Suprapubic skin (tissue), 4 donors: ENCODE data around the gene DR1. TPM values are rescaled to one million over a fixed set of nuclear protein-coding genes. Genes with fewer than 3 reads are reported as not detected.

Source experiments
- DNase-seq, 2 donors: peaks; one replicate each; pipeline ENCODE4 v3.0.0-alpha.2; 2019; ENCODE audit warnings: low spot score in 2 of 2
- H3K27ac ChIP-seq: fragments of 200-600 bp; sonication (generic); one replicate; pipeline ENCODE4 v1.5.1; 2019
- H3K27me3 ChIP-seq: fragments of 200-600 bp; sonication (generic); one replicate; pipeline ENCODE4 v1.5.1; 2019
- H3K36me3 ChIP-seq: fragments of 200-600 bp; sonication (generic); one replicate; pipeline ENCODE4 v1.5.1; 2019
- H3K4me1 ChIP-seq: fragments of 200-600 bp; sonication (generic); one replicate; pipeline ENCODE4 v1.5.1; 2019
- H3K4me3 ChIP-seq: fragments of 200-600 bp; sonication (generic); one replicate; pipeline ENCODE4 v1.5.1; 2019; ENCODE audit warnings: mild to moderate bottlenecking
- H3K9me3 ChIP-seq: fragments of 200-600 bp; sonication (generic); one replicate; pipeline ENCODE4 v1.5.1; 2019
- EP300 ChIP-seq: sonication (generic); formaldehyde crosslinking; IDR thresholded peaks from one replicate; pipeline ENCODE4 v1.6.1; 2017; ENCODE audit warnings: antibody characterized with exemption
- POLR2A ChIP-seq, 2 donors: fragments of 450-650 bp; IDR thresholded peaks; one replicate each; pipeline ENCODE4 v1.6.1; 2017; ENCODE audit warnings: antibody characterized with exemption in 2 of 2, mild to moderate bottlenecking in 2 of 2, moderate library complexity in 2 of 2
- POLR2AphosphoS5 ChIP-seq, 3 donors: sonication (generic); formaldehyde crosslinking; IDR thresholded peaks; one replicate each; pipeline ENCODE4 v1.6.1; 2017; ENCODE audit warnings: antibody characterized with exemption in 3 of 3
- WGBS: methylation state at CpG from one replicate; pipeline ENCODE4 v1.1.5; 2018; 5-methylcytosine and 5-hydroxymethylcytosine counted together
- total RNA-seq, 4 donors: library from RNA; depleted of rRNA; stranded (reverse); fragments of >200 nt; gene quantifications; one replicate each; pipeline ENCODE4 v1.1.0, GENCODE V29; 2016
- TF ChIP-seq, protein P1 (sequence below), 2 donors: fragments of 200-600 bp in 1 of 2; fragments of 450-650 bp in 1 of 2; sonication (generic) in 1 of 2; IDR thresholded peaks; one replicate each; pipeline ENCODE4 v1.5.1; 2016 to 2019; ENCODE audit warnings: antibody characterized with exemption in 2 of 2, mild to moderate bottlenecking in 1 of 2, moderate library complexity in 1 of 2

DR1 gene
- total RNA-seq, 4 donors from 2014 or later: 47.8 to 60.2 (median 55.5) TPM

DNA sequence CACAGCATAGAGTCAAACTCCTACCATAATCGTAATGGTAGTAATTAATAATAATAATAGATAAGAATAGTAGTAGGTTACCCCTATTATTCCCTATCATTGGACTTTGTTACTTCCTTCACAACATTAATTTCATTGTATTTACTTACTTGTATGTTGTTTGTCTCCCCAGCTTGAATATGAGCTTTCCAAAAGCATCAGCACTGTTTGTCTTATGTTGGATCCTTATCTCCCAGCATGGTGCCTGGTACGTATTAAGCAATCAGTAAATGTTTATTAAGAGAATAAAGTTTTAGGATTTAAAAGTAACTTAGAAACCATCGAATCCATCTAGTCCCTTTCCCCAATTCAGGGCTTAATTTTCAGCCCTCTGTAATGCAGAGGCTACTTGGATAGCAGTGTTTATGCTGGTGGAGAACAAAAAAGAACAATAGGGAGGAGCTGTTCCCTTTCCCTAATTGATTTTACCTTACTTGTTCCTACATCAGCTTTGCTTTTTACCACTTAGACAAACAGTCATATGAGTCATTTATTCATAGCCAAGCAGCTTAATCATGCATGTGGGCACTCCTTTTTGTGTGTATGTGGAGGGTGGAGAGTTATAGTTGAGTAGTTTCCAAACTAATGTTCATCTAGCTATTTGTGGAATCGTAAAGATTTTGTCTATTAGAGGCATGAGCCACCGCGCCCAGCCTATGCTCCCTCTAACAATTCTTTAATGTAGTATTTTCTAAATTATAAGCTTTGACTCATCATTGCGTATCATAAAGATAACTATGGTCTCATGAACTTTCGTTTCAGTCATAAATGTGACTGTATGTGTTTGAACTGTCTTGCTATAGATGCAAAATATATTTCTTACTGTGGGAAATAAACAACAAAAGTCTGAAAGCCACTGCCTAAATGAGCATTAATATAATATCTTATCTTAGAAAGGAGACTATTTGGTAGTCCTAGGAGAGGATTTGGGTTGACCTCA lies 20.9 kb upstream of the DR1 start:
- DNase-seq: no peak
- H3K4me1 ChIP-seq: peaks cover 18% of the 10 kb centered on the region
- TF ChIP-seq, protein P1, sequence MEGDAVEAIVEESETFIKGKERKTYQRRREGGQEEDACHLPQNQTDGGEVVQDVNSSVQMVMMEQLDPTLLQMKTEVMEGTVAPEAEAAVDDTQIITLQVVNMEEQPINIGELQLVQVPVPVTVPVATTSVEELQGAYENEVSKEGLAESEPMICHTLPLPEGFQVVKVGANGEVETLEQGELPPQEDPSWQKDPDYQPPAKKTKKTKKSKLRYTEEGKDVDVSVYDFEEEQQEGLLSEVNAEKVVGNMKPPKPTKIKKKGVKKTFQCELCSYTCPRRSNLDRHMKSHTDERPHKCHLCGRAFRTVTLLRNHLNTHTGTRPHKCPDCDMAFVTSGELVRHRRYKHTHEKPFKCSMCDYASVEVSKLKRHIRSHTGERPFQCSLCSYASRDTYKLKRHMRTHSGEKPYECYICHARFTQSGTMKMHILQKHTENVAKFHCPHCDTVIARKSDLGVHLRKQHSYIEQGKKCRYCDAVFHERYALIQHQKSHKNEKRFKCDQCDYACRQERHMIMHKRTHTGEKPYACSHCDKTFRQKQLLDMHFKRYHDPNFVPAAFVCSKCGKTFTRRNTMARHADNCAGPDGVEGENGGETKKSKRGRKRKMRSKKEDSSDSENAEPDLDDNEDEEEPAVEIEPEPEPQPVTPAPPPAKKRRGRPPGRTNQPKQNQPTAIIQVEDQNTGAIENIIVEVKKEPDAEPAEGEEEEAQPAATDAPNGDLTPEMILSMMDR (IDR thresholded peaks at IDR 0.05): no peak
- no peak for TF ChIP-seq EP300
- TF ChIP-seq POLR2A (IDR thresholded peaks at IDR 0.05): no peak
- no peak for TF ChIP-seq POLR2AphosphoS5 (IDR thresholded peaks at IDR 0.05)
- WGBS: 46% methylated on average over 8 of the region's 8 CpGs
- no peaks in the 10 kb centered on the region for H3K36me3 ChIP-seq
- H3K9me3 ChIP-seq: no peaks in the 10 kb centered on the region
- peak overlapping the region; percentile 84 for H3K27ac ChIP-seq
- H3K27me3 ChIP-seq: no peaks in the 10 kb centered on the region
- no peak overlapping the region for H3K4me3 ChIP-seq

DNA sequence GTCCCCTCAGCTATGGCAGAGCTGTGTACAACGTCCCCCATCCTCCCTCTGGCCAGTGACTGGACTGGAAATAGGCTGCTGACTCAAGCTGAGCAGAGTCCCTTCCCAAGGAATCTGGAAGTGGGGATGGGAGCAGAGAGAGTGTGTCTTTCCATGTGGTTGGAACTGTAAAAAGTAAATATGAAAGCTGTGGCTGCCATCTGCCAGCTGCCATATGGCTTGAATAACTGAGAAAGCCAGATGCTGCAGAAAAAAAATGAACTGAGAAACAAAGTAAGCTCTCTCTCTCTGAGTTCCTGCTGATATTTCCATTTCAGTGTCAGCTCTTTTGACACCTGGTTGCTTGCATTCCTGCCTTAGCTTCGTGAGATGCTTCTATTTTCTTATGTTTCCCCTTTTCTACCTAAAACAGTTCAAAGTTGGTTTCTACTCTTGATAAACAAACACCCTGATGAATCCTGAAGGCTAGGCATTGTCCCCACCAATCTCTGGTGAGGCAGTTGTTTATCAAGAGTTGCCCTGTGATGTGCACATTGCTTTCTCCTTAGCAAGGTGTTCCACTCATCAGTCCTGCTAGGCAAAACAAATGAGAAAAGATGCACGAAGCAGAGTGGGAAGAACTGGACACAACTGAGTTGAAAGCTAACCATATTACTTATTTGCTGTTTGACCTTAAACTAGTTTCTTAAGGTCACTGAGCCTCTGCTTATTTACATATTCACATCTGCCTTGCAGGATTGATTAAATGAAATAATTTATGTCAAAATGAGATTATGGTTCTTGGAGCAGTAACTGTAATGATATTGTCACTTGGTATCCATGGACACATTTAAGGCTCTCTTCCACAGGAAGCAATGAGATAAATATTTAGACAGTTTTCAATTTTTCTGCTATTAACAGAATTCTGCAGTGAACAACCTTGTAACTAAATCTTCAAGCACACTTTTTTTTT lies 16.6 kb upstream of the DR1 start:
- Histone ChIP-seq H3K9me3 (no peaks in the 10 kb centered on the region), H3K27me3 (no peaks in the 10 kb centered on the region), H3K4me3 (no peak overlapping the region), H3K4me1 (peaks cover 4% of the 10 kb centered on the region), H3K36me3 (no peaks in the 10 kb centered on the region), H3K27ac (no peak overlapping the region)
- WGBS: 67% methylated on average over 3 of the region's 3 CpGs
- TF ChIP-seq, protein P1 (IDR thresholded peaks at IDR 0.05): no peak
- TF ChIP-seq POLR2AphosphoS5 (IDR thresholded peaks at IDR 0.05): no peak
- TF ChIP-seq POLR2A (IDR thresholded peaks at IDR 0.05): no peak
- TF ChIP-seq EP300: no peak
- no peak for DNase-seq

DNA sequence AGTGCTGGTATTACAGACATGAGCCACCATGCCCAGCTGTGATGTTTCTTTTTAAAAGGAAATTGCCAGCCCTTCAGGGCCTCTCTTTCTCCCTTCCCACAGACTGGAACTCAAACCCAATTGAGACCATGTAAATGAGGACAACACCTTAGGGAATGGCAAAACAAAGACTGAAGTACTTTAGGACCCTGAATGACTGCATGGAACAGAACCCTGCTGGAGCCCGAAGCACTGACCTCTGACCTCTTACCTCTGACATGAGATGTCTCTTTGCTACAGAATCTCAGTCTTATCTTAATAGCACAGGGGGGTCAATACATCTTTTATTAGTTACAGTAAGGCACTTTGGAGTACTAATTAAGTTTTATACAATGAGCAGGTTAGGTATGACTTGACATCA lies 15.5 kb upstream of the DR1 start:
- H3K4me3 ChIP-seq: no peak overlapping the region
- H3K4me1 ChIP-seq: peaks cover 3% of the 10 kb centered on the region
- no peak for DNase-seq
- H3K27me3 ChIP-seq: no peaks in the 10 kb centered on the region
- WGBS: 100% methylated on average over 1 of the region's 1 CpG
- H3K27ac ChIP-seq: no peak overlapping the region
- no peaks in the 10 kb centered on the region for H3K9me3 ChIP-seq
- H3K36me3 ChIP-seq: no peaks in the 10 kb centered on the region
- TF ChIP-seq, protein P1 (IDR thresholded peaks at IDR 0.05): no peak
- TF ChIP-seq POLR2A (IDR thresholded peaks at IDR 0.05) (no peak), POLR2AphosphoS5 (IDR thresholded peaks at IDR 0.05) (no peak)

DNA sequence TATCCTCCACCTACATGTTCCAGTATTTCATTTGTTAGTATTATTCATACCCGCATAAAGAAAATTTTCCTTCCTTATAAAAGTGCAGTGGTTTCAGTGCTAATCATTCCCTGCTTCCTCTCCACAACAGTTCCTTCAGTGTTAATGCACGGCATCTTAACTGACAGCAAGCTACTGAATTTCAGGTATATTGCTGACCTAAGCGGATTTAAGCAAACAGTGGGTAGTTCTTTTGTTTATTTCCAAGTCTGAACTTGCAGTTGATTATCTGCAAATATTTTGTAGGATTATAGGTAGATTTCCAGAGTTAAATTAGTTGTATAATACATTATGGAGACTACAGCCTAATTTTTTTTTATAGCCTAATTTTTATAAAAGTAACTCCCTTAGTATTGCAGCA lies 15.1 kb upstream of the DR1 start:
- H3K36me3 ChIP-seq: no peaks in the 10 kb centered on the region
- TF ChIP-seq POLR2A (IDR thresholded peaks at IDR 0.05) (no peak), EP300 (no peak)
- TF ChIP-seq, protein P1 (IDR thresholded peaks at IDR 0.05): no peak
- H3K9me3 ChIP-seq: no peaks in the 10 kb centered on the region
- no peak for DNase-seq
- H3K4me1 ChIP-seq: peaks cover under 1% of the 10 kb centered on the region
- no peaks in the 10 kb centered on the region for H3K27me3 ChIP-seq
- H3K27ac ChIP-seq: no peak overlapping the region
- whole genome bisulfite sequencing: 74% methylated on average over 3 of the region's 3 CpGs
- H3K4me3 ChIP-seq: no peak overlapping the region
